COLO829 (cell line): ENCODE results near the gene C4A.
"Not testable (repeated sequence)": the region's sequence is repeated elsewhere in the genome, so short reads cannot be mapped to it uniquely, and the experiment has no call there.

ENCODE experiments used
- DNase-seq: peaks from one replicate; pipeline ENCODE4 v3.0.0; 2012; ENCODE audit warnings: low spot score

The C4A gene

GRCh38 chr6:32035283-32036013 is 53.6 kb downstream of the C4A start:
- DNase-seq: not testable (repeated sequence)

- not testable (repeated sequence) for DNase-seq
Measured at GRCh38 chr6:32037136-32037535, 55.3 kb downstream of the C4A start.

- DNase-seq: not testable (repeated sequence)
Measured at GRCh38 chr6:32037598-32038524, 56.0 kb downstream of the C4A start, which contains the start of gene CYP21A2. CYP21A2 (plus strand) TSS chr6:32038415; CDS start chr6:32038423, 8 bp downstream.

- not testable (repeated sequence) for DNase-seq
Measured at GRCh38 chr6:32038878-32039277, 57.0 kb downstream of the C4A start.

- not testable (repeated sequence) for DNase-seq
Measured at GRCh38 chr6:32039321-32040274, 57.7 kb downstream of the C4A start.

- DNase-seq: not testable (repeated sequence)
Measured at GRCh38 chr6:32040299-32041049, 58.6 kb downstream of the C4A start.

- DNase-seq: not testable (repeated sequence)
Measured at GRCh38 chr6:32041050-32041321, 59.1 kb downstream of the C4A start.

GRCh38 chr6:32041385-32041784 is 59.5 kb downstream of the C4A start:
- DNase-seq: not testable (repeated sequence)

- not testable (repeated sequence) for DNase-seq
Measured at GRCh38 chr6:32042276-32042675, 60.4 kb downstream of the C4A start.

- not testable (repeated sequence) for DNase-seq
Measured at GRCh38 chr6:32043589-32044380, 61.9 kb downstream of the C4A start.

GRCh38 chr6:32044916-32045315 is 63.1 kb downstream of the C4A start:
- not testable (repeated sequence) for DNase-seq

GRCh38 chr6:32045811-32046449 is 64.1 kb downstream of the C4A start:
- no peak for DNase-seq

GRCh38 chr6:32046450-32047083 is 64.7 kb downstream of the C4A start:
- DNase-seq: no peak

- no peak for DNase-seq
Measured at GRCh38 chr6:32047084-32047478, 65.2 kb downstream of the C4A start.

- no peak for DNase-seq
Measured at GRCh38 chr6:32047539-32047854, 65.6 kb downstream of the C4A start.

- DNase-seq: peak; percentile 44
Measured at GRCh38 chr6:32047855-32048766, 66.3 kb downstream of the C4A start.

GRCh38 chr6:32049149-32049548 is 67.3 kb downstream of the C4A start:
- not testable (repeated sequence) for DNase-seq

GRCh38 chr6:32049736-32050135 is 67.9 kb downstream of the C4A start:
- DNase-seq: not testable (repeated sequence)
